GM12878 (cell line): Measurements from ENCODE around the gene ZBTB6. TPM values are rescaled to one million over a fixed set of nuclear protein-coding genes. Genes with fewer than 3 reads are reported as not detected.

ENCODE experiments used
- CBFB ChIP-seq: IDR thresholded peaks from 2 replicates; pipeline ENCODE4 v1.6.1; 2016; ENCODE audit warnings: antibody characterized with exemption, low read depth
- EP300 ChIP-seq, 2 experiments: fragments of 150-350 bp in 1 of 2; IDR thresholded peaks; 2 replicates each; pipeline ENCODE4 v1.6.1; 2011 to 2012; ENCODE audit warnings: low read depth in 2 of 2, low read length in 2 of 2, borderline replicate concordance in 1 of 2, improper control_type of control experiment in 1 of 2, inconsistent platforms in 1 of 2; ENCODE audit not compliant: control insufficient read depth in 1 of 2
- FOS ChIP-seq: IDR thresholded peaks from 3 replicates; pipeline ENCODE4 v1.6.1; 2011; ENCODE audit warnings: borderline replicate concordance; ENCODE audit not compliant: insufficient read length; ENCODE audit errors: extremely low read depth
- IKZF2 ChIP-seq, 2 experiments: fragments of 450-650 bp; IDR thresholded peaks; 2 replicates each; pipeline ENCODE4 v1.6.1; 2017; ENCODE audit warnings: mild to moderate bottlenecking in 2 of 2, moderate library complexity in 2 of 2
- IRF5 ChIP-seq: fragments of 450-650 bp; IDR thresholded peaks from 2 replicates; pipeline ENCODE4 v1.6.1; 2017; ENCODE audit warnings: borderline replicate concordance
- MLLT1 ChIP-seq: fragments of 450-650 bp; IDR thresholded peaks from 2 replicates; pipeline ENCODE4 v1.6.1; 2016; ENCODE audit warnings: mild to moderate bottlenecking
- MYC ChIP-seq: IDR thresholded peaks from 2 replicates; pipeline ENCODE4 v1.6.1; 2011; ENCODE audit warnings: mild to moderate bottlenecking, low read length, moderate library complexity, inconsistent platforms; ENCODE audit not compliant: insufficient read depth, insufficient replicate concordance, insufficient read length, severe bottlenecking
- NFYA ChIP-seq: IDR thresholded peaks from 2 replicates; pipeline ENCODE4 v1.6.1; 2011; ENCODE audit warnings: low read depth, mild to moderate bottlenecking, low read length, improper control_type of control experiment, borderline replicate concordance
- NKRF ChIP-seq: fragments of 450-650 bp; conservative IDR thresholded peaks from 2 replicates; pipeline ENCODE4 v1.6.1; 2017; ENCODE audit warnings: mild to moderate bottlenecking, moderate library complexity
- NR2C1 ChIP-seq: fragments of 450-650 bp; IDR thresholded peaks from 2 replicates; pipeline ENCODE4 v1.6.1; 2017; ENCODE audit warnings: antibody characterized with exemption, mild to moderate bottlenecking, moderate library complexity
- PAX5 ChIP-seq: IDR thresholded peaks from 2 replicates; pipeline ENCODE4 v1.6.1; 2011; ENCODE audit warnings: low read depth, low read length, borderline replicate concordance
- RELB ChIP-seq: fragments of 450-650 bp; IDR thresholded peaks from 2 replicates; pipeline ENCODE4 v1.6.1; 2017; ENCODE audit warnings: low read depth, mild to moderate bottlenecking, moderate library complexity
- RUNX3 ChIP-seq: IDR thresholded peaks from 2 replicates; pipeline ENCODE4 v1.6.1; 2012; ENCODE audit warnings: low read length, inconsistent platforms
- SP1 ChIP-seq: IDR thresholded peaks from one replicate; pipeline ENCODE4 v1.6.1; 2011; ENCODE audit warnings: low read depth, low read length
- TCF3 ChIP-seq: IDR thresholded peaks from 2 replicates; pipeline ENCODE4 v1.6.1; 2012; ENCODE audit warnings: low read depth, mild to moderate bottlenecking, low read length, borderline replicate concordance; ENCODE audit not compliant: insufficient read depth
- YY1 ChIP-seq: IDR thresholded peaks from 2 replicates; pipeline ENCODE4 v1.6.1; 2011; ENCODE audit warnings: low read depth, mild to moderate bottlenecking, low read length
- ZNF207 ChIP-seq: fragments of 450-650 bp; IDR thresholded peaks from 2 replicates; pipeline ENCODE4 v1.6.1; 2014; ENCODE audit warnings: antibody characterized with exemption, mild to moderate bottlenecking, borderline replicate concordance
- polyA plus RNA-seq, 11 experiments: library from polyadenylated mRNA; depleted of rRNA in 4 of 11; unstranded in 6 of 11; stranded (reverse) in 5 of 11; fragments of >200 nt; fragmentation: Nextera tagmentation in 4 of 11; fragmentation: Illumina TruSeq in 1 of 11; extraction: Ambion mirVana in 4 of 11; extraction: Trizol in 1 of 11; gene quantifications; 1 replicate in 1 of 11; 2 replicates in 10 of 11; pipeline versions ENCODE4 v1.2.1 to v1.2.3, GENCODE V29; 2011 to 2016; ENCODE audit warnings: inconsistent platforms in 2 of 11, missing spikeins in 2 of 11, low read depth in 1 of 11
- total RNA-seq, 4 experiments: library from RNA; depleted of rRNA in 3 of 4; stranded (reverse); fragments of >200 nt in 3 of 4; fragmentation: Illumina TruSeq in 1 of 4; extraction: Trizol in 1 of 4; gene quantifications; 2 replicates each; pipeline versions ENCODE4 v1.2.1 to v1.2.3, GENCODE V29; 2013 to 2021
- TF ChIP-seq, protein P1 (sequence below): fragments of 450-650 bp; formaldehyde crosslinking; IDR thresholded peaks from 2 replicates; pipeline ENCODE4 v1.5.0; 2022; ENCODE audit warnings: mild to moderate bottlenecking, missing genetic modification characterization

ZBTB6 gene
- total and polyA plus RNA-seq, 10 of the 15 experiments (the other 5 are each of a cell fraction or from before 2014, with no cell fraction given): 1.7 to 11.5 (median 7.0) TPM

DNA sequence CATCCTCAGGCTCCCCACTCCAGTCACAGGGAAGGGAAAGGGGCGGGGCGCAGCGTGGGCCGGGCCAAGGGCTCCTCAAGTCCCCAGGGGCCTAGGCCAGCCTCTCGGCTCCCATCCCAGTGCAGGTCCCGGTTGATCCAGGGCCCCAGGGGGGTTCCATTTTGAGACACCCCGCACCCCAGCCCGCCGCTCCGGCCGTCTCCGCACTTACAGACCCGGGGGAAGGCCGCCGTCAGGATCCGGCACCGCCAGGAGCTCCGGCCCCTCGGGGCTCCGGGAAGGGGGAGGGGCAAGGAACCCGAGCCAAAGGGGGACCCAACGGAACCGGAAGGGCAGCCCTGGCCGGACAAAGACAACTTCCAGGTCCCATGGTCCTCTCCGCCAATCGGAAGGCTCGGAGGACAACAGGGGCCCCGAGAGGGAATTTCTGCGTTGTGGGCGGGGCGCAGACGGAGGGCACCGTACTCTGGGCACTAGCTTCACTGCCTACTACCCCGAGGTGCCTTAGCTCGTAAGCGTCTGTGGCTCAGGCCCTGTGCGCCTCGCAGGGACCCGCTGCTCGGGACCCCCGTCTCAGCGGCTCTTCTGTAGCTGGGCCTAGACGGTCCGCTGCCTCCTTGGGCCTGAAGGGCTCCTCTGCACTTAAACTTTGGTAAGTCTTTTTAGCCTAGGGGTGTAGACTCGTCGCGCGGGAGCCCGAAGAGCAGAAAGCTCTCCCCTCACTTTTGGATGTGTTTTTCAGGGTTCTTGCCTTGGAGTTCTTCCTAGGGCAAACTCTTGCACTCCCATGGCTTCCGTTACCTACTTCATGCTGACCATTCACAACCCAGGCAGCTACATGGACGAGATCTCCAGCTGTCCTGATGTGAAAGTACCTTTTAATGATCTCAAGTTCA is 18.4 kb upstream of the ZBTB6 start, which contains the start of gene ZBTB26 (continued):
- TF ChIP-seq IRF5 (no peak), IKZF2 (IDR thresholded peaks at IDR 0.05) (peak; percentile 68 to 80; a peak in 3 of 4 replicates), PAX5 (0 out of 2 replicates have a peak, but pooled peaks have one; percentile 21), NKRF (peak; percentile 54), YY1 (no peak), FOS (no peak), ZNF207 (peak; percentile 47; the same call in 1 of the 2 replicates), MLLT1 (no peak), TCF3 (no peak), RUNX3 (peak; percentile 45; the same call in 1 of the 2 replicates), EP300 (IDR thresholded peaks at IDR 0.05; ENCODE audit: borderline replicate concordance in 1 of 2, control insufficient read depth in 1 of 2, low read depth in 2 of 2, low read length in 2 of 2) (no peak), NR2C1 (peak; percentile 95), NFYA (no peak), SP1 (peak; percentile 88), CBFB (no peak; the same call in 1 of the 2 replicates), MYC (no peak), RELB (peak; percentile 91)
- TF ChIP-seq, protein P1, sequence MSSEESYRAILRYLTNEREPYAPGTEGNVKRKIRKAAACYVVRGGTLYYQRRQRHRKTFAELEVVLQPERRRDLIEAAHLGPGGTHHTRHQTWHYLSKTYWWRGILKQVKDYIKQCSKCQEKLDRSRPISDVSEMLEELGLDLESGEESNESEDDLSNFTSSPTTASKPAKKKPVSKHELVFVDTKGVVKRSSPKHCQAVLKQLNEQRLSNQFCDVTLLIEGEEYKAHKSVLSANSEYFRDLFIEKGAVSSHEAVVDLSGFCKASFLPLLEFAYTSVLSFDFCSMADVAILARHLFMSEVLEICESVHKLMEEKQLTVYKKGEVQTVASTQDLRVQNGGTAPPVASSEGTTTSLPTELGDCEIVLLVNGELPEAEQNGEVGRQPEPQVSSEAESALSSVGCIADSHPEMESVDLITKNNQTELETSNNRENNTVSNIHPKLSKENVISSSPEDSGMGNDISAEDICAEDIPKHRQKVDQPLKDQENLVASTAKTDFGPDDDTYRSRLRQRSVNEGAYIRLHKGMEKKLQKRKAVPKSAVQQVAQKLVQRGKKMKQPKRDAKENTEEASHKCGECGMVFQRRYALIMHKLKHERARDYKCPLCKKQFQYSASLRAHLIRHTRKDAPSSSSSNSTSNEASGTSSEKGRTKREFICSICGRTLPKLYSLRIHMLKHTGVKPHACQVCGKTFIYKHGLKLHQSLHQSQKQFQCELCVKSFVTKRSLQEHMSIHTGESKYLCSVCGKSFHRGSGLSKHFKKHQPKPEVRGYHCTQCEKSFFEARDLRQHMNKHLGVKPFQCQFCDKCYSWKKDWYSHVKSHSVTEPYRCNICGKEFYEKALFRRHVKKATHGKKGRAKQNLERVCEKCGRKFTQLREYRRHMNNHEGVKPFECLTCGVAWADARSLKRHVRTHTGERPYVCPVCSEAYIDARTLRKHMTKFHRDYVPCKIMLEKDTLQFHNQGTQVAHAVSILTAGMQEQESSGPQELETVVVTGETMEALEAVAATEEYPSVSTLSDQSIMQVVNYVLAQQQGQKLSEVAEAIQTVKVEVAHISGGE (CRISPR knock-in tag): peak; percentile 56; the same call in 1 of the 2 replicates
